H1 (cell line): ENCODE data around the gene LPCAT3. TPM values are rescaled to one million over a fixed set of nuclear protein-coding genes. Genes with fewer than 3 reads are reported as not detected.

Source experiments
- POU5F1 ChIP-seq: IDR thresholded peaks from 2 replicates; pipeline ENCODE4 v1.6.1; 2011; ENCODE audit warnings: low read depth, mild to moderate bottlenecking, low read length, moderate library complexity
- polyA plus RNA-seq, 7 experiments: library from polyadenylated mRNA; depleted of rRNA in 3 of 7; stranded (reverse) in 5 of 7; unstranded in 2 of 7; fragments of >200 nt in 5 of 7; fragments of 200-250 nt in 2 of 7; gene quantifications; 1 replicate in 5 of 7; 2 replicates in 1 of 7; 4 replicates in 1 of 7; pipeline versions ENCODE4 v1.2.1 to v1.2.3, GENCODE V29; 2011 to 2013; ENCODE audit warnings: missing spikeins in 2 of 7, mixed read lengths in 2 of 7
- total RNA-seq: library from RNA; stranded (reverse); fragmentation: NEBNext Ultra II Directional; extraction: Animal tissue kit (Norgen Biotek cat#: 25700); gene quantifications from 2 replicates; pipeline ENCODE4 v1.2.1, GENCODE V29; 2021
- TF ChIP-seq, protein P1 (sequence below): fragments of 300-600 bp; sonication (generic); IDR thresholded peaks from 2 replicates; pipeline ENCODE4 v1.7.1; 2012; ENCODE audit warnings: low read length, moderate library complexity, mild to moderate bottlenecking, inconsistent platforms; ENCODE audit not compliant: insufficient replicate concordance

LPCAT3 gene
- total and polyA plus RNA-seq, 2 of the 8 experiments (the other 6 are each of a cell fraction or from before 2014, with no cell fraction given): 55.8 to 70.4 TPM

DNA sequence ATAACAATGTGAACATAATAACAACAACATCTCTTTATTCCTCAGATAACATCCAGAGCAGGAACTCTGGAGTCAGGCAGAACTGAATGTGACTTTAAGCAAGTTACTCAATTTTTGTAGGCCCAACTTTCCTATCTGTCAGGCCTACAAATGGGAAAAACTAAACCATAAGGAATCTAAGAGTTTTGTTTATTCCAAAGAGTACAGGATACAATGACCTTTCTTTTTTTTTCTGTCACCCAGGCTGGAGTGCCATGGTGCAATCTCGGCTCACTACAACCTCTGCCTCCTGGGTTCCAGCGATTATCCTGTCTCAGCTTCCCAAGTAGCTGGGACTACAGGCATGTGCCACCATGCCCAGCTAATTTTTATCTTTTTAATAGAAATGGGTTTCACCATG is 9.4 kb downstream of the LPCAT3 start (continued):
- TF ChIP-seq, protein P1, sequence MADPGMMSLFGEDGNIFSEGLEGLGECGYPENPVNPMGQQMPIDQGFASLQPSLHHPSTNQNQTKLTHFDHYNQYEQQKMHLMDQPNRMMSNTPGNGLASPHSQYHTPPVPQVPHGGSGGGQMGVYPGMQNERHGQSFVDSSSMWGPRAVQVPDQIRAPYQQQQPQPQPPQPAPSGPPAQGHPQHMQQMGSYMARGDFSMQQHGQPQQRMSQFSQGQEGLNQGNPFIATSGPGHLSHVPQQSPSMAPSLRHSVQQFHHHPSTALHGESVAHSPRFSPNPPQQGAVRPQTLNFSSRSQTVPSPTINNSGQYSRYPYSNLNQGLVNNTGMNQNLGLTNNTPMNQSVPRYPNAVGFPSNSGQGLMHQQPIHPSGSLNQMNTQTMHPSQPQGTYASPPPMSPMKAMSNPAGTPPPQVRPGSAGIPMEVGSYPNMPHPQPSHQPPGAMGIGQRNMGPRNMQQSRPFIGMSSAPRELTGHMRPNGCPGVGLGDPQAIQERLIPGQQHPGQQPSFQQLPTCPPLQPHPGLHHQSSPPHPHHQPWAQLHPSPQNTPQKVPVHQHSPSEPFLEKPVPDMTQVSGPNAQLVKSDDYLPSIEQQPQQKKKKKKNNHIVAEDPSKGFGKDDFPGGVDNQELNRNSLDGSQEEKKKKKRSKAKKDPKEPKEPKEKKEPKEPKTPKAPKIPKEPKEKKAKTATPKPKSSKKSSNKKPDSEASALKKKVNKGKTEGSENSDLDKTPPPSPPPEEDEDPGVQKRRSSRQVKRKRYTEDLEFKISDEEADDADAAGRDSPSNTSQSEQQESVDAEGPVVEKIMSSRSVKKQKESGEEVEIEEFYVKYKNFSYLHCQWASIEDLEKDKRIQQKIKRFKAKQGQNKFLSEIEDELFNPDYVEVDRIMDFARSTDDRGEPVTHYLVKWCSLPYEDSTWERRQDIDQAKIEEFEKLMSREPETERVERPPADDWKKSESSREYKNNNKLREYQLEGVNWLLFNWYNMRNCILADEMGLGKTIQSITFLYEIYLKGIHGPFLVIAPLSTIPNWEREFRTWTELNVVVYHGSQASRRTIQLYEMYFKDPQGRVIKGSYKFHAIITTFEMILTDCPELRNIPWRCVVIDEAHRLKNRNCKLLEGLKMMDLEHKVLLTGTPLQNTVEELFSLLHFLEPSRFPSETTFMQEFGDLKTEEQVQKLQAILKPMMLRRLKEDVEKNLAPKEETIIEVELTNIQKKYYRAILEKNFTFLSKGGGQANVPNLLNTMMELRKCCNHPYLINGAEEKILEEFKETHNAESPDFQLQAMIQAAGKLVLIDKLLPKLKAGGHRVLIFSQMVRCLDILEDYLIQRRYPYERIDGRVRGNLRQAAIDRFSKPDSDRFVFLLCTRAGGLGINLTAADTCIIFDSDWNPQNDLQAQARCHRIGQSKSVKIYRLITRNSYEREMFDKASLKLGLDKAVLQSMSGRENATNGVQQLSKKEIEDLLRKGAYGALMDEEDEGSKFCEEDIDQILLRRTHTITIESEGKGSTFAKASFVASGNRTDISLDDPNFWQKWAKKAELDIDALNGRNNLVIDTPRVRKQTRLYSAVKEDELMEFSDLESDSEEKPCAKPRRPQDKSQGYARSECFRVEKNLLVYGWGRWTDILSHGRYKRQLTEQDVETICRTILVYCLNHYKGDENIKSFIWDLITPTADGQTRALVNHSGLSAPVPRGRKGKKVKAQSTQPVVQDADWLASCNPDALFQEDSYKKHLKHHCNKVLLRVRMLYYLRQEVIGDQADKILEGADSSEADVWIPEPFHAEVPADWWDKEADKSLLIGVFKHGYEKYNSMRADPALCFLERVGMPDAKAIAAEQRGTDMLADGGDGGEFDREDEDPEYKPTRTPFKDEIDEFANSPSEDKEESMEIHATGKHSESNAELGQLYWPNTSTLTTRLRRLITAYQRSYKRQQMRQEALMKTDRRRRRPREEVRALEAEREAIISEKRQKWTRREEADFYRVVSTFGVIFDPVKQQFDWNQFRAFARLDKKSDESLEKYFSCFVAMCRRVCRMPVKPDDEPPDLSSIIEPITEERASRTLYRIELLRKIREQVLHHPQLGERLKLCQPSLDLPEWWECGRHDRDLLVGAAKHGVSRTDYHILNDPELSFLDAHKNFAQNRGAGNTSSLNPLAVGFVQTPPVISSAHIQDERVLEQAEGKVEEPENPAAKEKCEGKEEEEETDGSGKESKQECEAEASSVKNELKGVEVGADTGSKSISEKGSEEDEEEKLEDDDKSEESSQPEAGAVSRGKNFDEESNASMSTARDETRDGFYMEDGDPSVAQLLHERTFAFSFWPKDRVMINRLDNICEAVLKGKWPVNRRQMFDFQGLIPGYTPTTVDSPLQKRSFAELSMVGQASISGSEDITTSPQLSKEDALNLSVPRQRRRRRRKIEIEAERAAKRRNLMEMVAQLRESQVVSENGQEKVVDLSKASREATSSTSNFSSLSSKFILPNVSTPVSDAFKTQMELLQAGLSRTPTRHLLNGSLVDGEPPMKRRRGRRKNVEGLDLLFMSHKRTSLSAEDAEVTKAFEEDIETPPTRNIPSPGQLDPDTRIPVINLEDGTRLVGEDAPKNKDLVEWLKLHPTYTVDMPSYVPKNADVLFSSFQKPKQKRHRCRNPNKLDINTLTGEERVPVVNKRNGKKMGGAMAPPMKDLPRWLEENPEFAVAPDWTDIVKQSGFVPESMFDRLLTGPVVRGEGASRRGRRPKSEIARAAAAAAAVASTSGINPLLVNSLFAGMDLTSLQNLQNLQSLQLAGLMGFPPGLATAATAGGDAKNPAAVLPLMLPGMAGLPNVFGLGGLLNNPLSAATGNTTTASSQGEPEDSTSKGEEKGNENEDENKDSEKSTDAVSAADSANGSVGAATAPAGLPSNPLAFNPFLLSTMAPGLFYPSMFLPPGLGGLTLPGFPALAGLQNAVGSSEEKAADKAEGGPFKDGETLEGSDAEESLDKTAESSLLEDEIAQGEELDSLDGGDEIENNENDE: no peak
- no peak for TF ChIP-seq POU5F1
